Articular chondrocyte of knee joint (primary cell): ENCODE measurements around the gene SLC2A1. TPM values are rescaled to one million over a fixed set of nuclear protein-coding genes. Genes with fewer than 3 reads are reported as not detected.

Source experiments
- small RNA-seq: library from RNA; depleted of rRNA; stranded (forward); fragments of <200 nt; gene quantifications from one replicate; pipeline ENCODE3, GENCODE V24; 2012
- total RNA-seq: library from RNA; depleted of rRNA; stranded (reverse); fragments of >200 nt; gene quantifications from 2 replicates; pipeline ENCODE4 v1.2.3, GENCODE V29; 2012

Gene SLC2A1
- total RNA-seq: 68.5 and 86.8 TPM in 2 replicates

GRCh38 chr1:42958488-42959319 lies at the start of gene SLC2A1:
Gene SLC2A1, minus strand, starts transcription at chr1:42958868. Its CDS starts 217 bp downstream, at chr1:42958651.

Small RNA genes within 50 kb of the gene (small RNA-seq; reads per million reads assigned to genes)
- not detected for gene RNU6-880P

Other genes starting within 250 kb of the SLC2A1 start
- not detected in 2 replicates for gene CLDN19, start 218.6 kb downstream of the SLC2A1 start, total RNA-seq
- 132 and 138 TPM in 2 replicates for gene P3H1, start 191.8 kb downstream of the SLC2A1 start, total RNA-seq
- gene C1orf50, start 191.6 kb downstream of the SLC2A1 start, total RNA-seq: 6.4 and 7.0 TPM in 2 replicates
- 0.11 TPM in 1 of 2 replicates, not detected in the other for gene TMEM269, start 173.9 kb downstream of the SLC2A1 start, total RNA-seq
- gene ERMAP, start 141.7 kb downstream of the SLC2A1 start, total RNA-seq: 25.2 and 25.7 TPM in 2 replicates
- 20.3 and 26.3 TPM in 2 replicates for gene SVBP, start 141.5 kb downstream of the SLC2A1 start, total RNA-seq
- gene ZNF691, start 112.3 kb downstream of the SLC2A1 start, total RNA-seq: 7.3 and 10.3 TPM in 2 replicates
- 54.4 and 57.5 TPM in 2 replicates for gene EBNA1BP2, start 213.4 kb upstream of the SLC2A1 start, total RNA-seq
- 0.13 and 0.65 TPM in 2 replicates for gene CFAP57, start 213.5 kb upstream of the SLC2A1 start, total RNA-seq